GM19099 (cell line): ENCODE measurements around the gene GATD1.
A peak's percentile ranks its signal among the peaks of the same experiment; 100 is the strongest.

ENCODE experiments used
- POLR2A ChIP-seq: IDR thresholded peaks from 3 replicates; pipeline ENCODE4 v1.6.1; 2011; ENCODE audit warnings: low read depth; ENCODE audit not compliant: insufficient read length; ENCODE audit errors: extremely low read depth

Gene GATD1, protein sequence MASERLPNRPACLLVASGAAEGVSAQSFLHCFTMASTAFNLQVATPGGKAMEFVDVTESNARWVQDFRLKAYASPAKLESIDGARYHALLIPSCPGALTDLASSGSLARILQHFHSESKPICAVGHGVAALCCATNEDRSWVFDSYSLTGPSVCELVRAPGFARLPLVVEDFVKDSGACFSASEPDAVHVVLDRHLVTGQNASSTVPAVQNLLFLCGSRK

DNA sequence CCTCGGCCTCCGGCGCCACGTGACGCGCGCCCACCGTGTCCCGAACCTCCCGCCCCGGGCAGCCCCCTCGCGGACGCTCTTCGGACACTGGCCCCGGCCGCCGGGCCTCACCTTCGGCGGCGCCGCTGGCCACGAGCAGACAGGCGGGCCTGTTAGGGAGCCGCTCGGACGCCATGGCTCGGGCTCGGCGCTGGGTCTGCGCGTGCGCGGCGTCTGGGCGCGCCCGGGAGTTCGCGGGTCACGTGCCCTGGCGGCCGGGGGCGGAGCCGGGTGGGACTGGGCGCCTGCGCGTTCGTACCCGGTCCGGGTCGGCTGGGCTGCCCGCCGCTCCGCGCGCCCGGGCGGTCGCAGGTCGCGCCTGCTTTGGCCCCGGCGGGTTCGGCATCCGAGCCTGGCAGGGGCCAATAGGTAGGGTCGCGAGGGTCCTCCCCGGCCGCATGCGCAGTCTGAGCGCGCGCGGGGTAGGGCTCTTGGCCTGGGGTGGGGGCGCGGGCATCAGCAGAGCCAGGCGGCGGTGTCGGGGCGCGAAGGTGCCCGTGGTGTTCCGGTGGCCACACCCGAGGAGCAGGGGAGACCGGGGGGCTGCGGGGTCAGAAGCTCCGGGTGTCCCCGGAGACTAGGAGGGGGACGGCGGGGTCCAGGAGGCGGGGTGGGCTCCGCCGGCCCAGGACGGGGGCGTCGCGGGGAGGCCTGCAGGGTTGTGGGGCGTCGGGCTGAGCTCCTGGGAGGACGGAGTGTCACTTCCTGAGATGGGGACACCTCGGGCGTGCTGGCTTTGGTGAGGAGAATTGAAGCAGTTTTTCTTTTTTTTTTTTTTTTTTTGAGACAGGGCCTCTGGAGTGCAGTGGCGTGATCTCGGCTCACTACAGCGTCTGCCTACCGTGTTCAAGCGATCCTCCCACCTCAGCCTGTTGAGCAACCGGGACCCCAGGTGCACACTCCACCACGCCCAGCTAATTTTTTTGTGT lies at the start of gene GATD1:
TSS of gene GATD1 (minus strand) at position 200 of the 968 bp plus-strand sequence. CDS start at position 175, 25 bp downstream.
- peak; percentile 95 for TF ChIP-seq POLR2A

DNA sequence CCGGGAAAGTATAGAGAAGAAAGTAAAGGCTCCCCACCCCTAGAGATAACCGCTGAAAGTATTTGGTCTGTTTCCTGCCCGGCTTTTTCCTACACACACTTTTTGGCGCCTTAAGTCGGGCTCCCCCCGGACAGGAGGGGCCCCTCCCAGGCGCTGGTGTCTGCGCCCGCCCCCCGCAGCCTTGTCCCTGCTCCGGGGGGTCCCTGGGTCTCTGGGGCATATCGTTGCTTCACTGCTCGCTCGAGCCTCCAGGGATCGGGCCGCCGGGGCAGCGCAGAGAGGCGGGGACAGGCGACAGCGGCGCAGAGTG lies 49.5 kb upstream of the GATD1 start:
- no peak for TF ChIP-seq POLR2A

DNA sequence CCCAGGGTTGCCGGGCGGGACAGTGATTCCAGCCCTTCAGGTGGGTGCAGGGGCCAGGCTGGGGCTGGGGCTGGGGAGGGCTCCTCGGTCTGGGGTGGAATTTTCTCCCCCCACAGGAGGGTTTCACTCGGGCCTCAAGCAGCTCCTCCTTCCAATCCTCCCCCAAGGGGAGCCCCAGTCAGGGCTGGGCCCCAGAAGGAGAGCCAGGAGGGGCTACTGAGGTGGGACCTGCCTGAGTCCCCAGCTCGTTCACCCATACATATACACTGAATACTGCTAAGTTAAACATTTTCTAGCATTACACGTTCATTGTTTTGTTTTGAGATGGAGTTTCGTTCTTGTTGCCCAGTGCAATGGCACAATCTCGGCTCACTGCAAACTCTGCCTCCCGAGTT lies 48.9 kb upstream of the GATD1 start:
- TF ChIP-seq POLR2A = no peak

DNA sequence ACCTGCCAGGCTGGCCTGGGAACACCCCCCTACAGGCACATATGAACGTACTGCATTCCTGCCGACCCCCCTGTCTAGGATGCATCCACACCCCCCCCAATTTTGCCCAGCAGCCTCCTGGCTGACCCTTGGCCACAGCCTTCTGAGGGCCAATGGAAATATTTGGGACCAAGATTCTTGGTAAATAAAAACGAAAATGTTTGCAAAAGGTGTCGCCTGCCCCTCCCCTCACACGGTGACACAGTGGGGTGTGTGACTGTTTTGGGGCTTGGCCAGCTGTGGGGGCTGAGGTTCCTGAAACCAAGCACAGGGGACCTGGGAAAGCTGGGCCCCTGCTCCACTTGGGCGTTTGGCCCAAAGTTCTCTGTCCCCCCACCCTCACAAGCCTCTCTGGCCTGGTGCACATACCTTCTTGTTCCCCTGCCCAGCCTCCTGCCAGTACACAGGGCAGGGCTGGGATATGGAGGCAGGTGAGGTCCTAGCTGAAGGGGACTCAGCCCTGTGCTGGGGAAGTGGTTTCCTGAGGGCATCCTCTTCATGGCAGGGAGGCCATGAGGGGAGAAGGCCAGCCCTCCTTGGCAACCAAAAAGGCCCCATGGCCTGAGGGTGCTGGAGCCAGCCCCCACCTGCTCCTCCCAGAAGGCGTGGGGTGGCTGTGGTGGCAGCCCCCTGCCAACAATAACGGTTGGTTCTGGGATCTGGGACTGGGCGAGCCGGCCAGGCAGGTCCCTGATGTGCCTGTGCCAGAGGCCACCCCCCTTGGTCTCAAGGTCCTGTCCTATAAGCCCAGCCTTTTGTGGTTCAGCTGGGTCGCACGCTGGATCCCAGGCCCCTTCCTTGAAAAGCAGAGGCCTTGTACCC lies 48.3 kb upstream of the GATD1 start:
- TF ChIP-seq POLR2A = no peak

DNA sequence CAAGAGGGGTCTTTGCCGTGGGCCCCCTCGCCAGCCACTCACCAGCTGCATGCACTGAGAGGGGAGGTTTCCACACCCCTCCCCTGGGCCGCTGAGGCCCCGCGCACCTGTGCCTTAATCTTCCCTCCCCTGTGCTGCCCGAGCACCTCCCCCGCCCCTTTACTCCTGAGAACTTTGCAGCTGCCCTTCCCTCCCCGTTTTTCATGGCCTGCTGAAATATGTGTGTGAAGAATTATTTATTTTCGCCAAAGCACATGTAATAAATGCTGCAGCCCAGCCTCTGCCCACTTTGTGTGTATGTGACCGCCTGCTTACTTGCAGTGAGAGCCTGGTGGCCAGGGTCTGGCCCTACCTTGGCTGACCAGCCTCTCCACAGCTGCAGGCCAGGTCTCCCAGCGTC lies 47.7 kb upstream of the GATD1 start:
- TF ChIP-seq POLR2A = no peak

DNA sequence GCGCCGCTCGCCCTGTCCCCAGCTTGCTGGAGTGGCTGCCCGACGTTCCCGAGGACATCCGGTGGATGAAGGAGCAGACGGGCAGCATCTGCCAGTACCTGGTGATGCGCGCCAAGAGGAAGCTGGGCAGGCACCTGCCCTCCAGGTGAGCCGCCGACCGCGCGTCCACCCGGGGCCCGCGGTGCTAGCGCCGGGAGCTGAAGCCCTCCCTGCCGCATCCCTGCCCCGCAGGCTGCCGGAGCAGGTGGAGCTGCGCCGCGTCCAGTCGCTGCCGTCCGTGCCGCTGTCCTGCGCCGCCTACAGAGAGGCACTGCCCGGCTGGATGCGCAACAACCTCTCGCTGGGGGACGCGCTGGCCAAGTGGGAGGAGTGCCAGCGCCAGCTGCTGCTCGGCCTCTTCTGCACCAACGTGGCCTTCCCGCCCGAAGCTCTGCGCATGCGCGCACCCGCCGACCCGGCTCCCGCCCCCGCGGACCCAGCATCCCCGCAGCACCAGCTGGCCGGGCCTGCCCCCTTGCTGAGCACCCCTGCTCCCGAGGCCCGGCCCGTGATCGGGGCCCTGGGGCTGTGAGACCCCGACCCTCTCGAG lies 47.1 kb upstream of the GATD1 start:
- no peak for TF ChIP-seq POLR2A

DNA sequence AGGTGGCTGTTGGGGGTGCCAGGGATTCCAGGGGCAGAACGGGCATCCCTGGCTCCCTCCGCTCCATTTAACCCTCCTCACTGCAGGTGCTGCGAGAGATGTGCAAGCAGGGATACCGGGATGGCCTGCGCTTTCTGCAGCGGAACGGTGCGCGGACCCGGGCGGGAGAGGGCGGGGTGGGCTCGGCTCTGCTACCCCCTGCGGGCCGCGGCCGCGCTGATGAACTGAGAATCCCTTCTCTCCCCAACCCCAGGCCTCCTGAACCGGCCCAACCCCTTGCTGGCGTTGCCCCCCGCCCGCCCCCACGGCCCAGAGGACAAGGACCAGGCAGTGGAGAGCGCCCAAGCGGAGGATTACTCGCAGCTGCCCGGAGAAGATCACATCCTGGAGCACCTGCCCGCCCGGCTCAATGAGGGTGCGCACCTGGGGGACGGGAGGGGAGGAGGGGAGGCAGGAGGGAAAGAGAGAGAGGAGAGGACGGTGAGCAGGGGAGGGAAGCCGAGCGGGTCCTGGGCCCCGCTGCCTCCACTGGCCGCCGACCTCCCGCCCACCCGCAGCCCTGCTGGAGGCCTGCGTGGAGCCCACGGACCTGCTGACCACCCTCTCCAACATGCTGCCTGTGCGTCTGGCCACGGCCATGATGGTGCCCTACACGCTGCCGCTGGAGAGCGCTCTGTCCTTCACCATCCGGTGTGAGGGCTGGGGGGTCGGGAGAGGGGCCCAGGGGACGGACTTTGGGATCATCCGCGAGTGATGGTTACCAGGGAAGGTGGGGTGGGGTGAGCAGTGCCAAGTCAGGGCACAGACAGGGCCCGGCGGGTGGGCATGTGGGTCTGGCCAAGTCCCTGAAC lies 46.4 kb upstream of the GATD1 start:
- TF ChIP-seq POLR2A = no peak

DNA sequence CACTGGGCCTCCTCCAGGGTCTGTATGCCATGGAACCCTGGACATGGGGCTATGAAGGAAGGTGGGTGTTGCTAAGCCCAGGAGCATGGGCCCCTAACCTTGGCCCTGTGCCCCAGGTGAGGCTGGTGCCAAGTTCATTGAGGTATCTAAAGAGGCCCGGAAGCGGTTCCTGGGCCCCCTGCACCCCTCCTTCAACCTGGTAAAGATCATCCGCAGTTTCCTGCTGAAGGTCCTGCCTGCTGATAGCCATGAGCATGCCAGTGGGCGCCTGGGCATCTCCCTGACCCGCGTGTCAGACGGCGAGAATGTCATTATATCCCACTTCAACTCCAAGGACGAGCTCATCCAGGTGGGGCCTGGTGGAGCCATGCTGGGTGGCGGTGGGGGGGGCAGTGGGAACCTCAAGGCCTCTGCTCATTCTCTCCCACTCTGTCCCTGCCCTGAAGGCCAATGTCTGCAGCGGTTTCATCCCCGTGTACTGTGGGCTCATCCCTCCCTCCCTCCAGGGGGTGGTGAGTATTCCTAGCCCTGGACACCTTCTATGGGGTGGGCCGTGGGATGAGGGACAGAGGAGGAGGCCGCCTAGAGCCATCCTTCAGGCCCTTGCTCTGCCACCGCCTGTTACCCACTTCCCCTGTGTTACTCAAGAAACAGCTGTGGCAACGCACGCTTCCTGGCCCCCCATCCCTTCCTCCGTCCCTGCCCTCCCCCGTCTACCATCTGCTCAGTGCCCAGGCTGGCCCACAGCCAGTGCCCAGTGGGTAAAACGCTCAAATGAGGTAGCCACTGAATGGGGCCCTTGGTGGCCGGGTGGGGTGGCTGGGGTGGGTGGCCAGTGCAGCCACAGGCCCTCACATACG lies 44.5 kb upstream of the GATD1 start:
- no peak for TF ChIP-seq POLR2A

DNA sequence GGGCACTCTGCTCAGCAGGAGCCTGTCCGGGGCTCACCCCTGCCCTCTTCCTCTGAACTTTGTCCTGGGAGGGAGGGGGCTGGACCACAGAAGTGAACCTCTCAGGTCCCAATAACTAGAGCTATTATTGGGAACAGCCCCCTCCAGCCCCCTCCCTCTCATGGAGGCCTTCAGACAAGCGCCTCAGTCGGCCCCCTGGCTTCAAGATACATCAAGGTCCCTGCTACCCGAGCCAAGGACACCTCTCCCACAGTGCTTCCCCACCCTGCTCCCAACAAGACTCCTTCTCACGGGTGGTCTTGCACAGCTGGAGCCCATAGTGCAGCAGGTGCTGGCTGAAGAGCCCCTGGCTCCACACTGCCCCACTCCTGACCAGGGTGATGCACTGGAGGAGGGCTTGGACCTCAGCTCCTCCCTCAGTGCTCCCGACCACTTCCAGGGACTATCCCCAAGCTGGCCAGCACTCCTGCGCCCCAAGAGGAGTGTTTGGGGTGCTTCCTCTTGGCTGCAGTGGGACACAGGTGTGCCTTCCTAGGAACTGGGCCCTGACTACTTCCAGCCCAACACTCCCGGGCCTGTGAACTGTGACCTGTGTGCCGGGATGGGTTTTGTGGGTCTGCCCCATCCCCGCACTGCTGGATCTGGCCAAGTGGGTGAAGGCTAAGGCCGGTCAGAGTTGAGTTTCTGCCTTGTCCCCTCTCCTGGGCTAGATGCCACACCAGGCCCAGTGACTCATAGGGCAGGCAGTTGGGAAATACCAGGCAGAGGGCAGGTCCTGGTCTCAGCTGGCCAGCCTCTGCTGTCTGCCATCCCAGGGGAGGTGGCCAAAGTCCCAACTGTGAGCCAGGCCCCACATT lies 43.6 kb upstream of the GATD1 start:
- TF ChIP-seq POLR2A = no peak

DNA sequence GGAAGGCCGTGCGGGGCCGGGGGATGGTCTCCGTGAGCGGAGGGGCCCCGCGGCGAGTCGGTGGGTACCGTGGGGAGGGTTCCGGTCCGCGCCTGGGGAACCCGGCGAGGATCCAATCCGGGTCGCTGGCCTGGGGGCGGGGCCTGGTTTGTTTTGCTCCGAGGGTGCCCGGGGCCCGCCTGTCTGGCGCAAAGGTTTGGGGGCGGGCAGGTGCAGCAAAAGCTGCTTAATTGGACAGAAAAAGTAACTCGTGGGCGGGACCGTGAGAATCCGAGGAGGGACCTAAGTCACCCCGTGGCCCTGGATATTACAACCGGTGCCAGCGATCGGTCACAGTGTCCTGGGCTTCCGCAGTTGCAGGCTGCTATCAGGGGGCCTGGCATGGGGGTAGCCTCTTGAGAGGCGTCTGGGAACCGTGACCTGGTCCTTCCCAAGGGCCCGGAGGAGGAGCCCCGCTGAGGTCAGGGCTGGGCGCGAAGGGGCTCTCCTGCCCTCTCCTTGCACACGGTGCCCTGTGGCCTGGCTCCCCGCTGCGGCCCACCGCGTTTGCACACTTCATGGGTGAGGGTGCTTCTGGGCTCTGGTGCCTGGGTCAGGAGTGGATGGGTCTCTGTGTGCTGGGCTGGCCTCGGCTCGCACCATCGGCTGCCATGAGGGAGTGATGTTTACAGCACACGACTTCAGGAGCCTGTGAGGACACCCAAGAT lies 42.8 kb upstream of the GATD1 start:
- TF ChIP-seq POLR2A = no peak

DNA sequence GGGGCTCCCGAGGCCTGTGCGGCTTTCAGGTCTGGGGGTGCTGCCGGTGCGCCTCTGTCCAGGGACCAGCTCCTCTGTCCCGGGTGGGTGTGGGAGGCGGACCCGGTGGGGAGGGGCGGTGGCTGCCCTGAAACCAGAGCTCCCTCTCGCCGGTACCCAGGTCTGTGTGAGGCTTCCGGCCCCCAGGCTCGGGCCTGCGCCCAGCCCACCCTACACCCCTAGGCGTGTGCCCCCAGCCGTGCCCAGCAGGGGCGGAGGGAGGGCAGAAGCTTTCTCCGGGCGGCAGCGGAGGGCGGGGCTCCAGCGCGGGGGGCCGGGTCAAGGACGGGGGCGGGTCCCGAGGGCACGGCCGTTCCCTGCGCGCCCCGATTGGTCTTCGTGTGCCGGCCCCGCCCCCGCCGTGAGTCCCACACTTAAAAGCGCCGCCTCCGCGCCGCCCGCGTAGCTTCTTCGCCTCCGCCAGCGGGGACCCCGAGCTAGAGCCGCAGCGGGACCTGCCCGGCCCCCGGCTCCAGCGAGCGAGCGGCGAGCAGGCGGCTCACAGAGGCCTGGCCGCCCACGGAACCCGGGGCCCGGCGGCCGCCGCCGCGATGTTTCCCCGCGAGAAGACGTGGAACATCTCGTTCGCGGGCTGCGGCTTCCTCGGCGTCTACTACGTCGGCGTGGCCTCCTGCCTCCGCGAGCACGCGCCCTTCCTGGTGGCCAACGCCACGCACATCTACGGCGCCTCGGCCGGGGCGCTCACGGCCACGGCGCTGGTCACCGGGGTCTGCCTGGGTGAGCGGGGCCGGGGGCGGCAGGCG lies 42.0 kb upstream of the GATD1 start:
- peak; percentile 88 for TF ChIP-seq POLR2A
